ENCODE measurements around the gene CFAP141.

Gene CFAP141

GRCh38 chr1:154183046-154183915 lies 22.9 kb downstream of the CFAP141 start:
- TF ChIP-seq CTCF (IDR thresholded peaks at IDR 0.05): peak in 1 of 2 experiments; percentile 24
- Histone ChIP-seq H3K4me3 (peak overlapping the region; percentile 82 to 93), H3K9me3 (no peaks in the 10 kb centered on the region), H3K4me1 (peaks cover 0 to 40% (median 38%) of the 10 kb centered on the region in 4 donors), H3K27ac (peak overlapping the region; percentile 82 to 86), H3K36me3 (no peaks in the 10 kb centered on the region), H3K27me3 (no peaks in the 10 kb centered on the region)
- intact Hi-C loops (cut with DNase I; ENCODE audit: low total_unique reads): no loop called here
- DNase-seq: peak; percentile 95 to 97

- Histone ChIP-seq H3K4me3 (peak overlapping the region; percentile 82 to 93), H3K27me3 (no peaks in the 10 kb centered on the region), H3K4me1 (peaks cover 0 to 48% (median 45%) of the 10 kb centered on the region in 4 donors), H3K9me3 (no peaks in the 10 kb centered on the region), H3K27ac (peak overlapping the region; percentile 82 to 86), H3K36me3 (no peaks in the 10 kb centered on the region)
- TF ChIP-seq CTCF (IDR thresholded peaks at IDR 0.05): no peak
- intact Hi-C loops (cut with DNase I; ENCODE audit: low total_unique reads): no loop called here
- DNase-seq: peak; percentile 73 to 85
These were observed 23.6 kb downstream of the CFAP141 start for GRCh38 chr1:154182344-154183045.

GRCh38 chr1:154181944-154182343 lies 24.2 kb downstream of the CFAP141 start:
- H3K4me1 ChIP-seq: peaks cover 0 to 52% (median 47%) of the 10 kb centered on the region in 4 donors
- no peaks in the 10 kb centered on the region for H3K36me3 ChIP-seq
- no peak for TF ChIP-seq CTCF (IDR thresholded peaks at IDR 0.05)
- intact Hi-C loops (cut with DNase I; ENCODE audit: low total_unique reads): no loop called here
- H3K27ac ChIP-seq: peak overlapping the region; percentile 82 to 86
- H3K27me3 ChIP-seq: no peaks in the 10 kb centered on the region
- H3K4me3 ChIP-seq: peak overlapping the region; percentile 82 to 93
- no peak for DNase-seq
- H3K9me3 ChIP-seq: no peaks in the 10 kb centered on the region

- intact Hi-C loops (cut with DNase I; ENCODE audit: low total_unique reads): no loop called here
- H3K36me3 ChIP-seq: peaks cover 0 to 11% (median 8%) of the 10 kb centered on the region in 3 donors
- H3K9me3 ChIP-seq: no peaks in the 10 kb centered on the region
- H3K4me3 ChIP-seq: no peak overlapping the region
- TF ChIP-seq CTCF (IDR thresholded peaks at IDR 0.05): no peak
- H3K4me1 ChIP-seq: peaks cover 0 to 66% (median 51%) of the 10 kb centered on the region in 4 donors
- H3K27me3 ChIP-seq: no peaks in the 10 kb centered on the region
- DNase-seq: peak in 1 of 2 donors; percentile 32
- no peak overlapping the region for H3K27ac ChIP-seq
These were observed 26.0 kb downstream of the CFAP141 start for GRCh38 chr1:154179946-154180687.
